GM23338 (cell line): ENCODE data around the gene TPD52L2.

Experiments used
- CTCF ChIP-seq, 2 experiments: fragments of 200-600 bp in 1 of 2; sonication (generic) in 1 of 2; conservative IDR thresholded peaks; 2 replicates each; pipeline versions ENCODE4 v1.5.1 to v1.6.1; 2016 to 2017; ENCODE audit warnings: antibody characterized with exemption in 2 of 2, low read depth in 2 of 2, mild to moderate bottlenecking in 2 of 2, moderate library complexity in 1 of 2
- EZH2 ChIP-seq: fragments of 200-600 bp; sonication (generic); IDR thresholded peaks from one replicate; pipeline ENCODE4 v1.8.0; 2017; ENCODE audit warnings: antibody characterized with exemption, mild to moderate bottlenecking, low read depth; ENCODE audit not compliant: unreplicated experiment
- NANOG ChIP-seq: IDR thresholded peaks from 2 replicates; pipeline ENCODE4 v1.6.1; 2016; ENCODE audit warnings: antibody characterized with exemption, borderline replicate concordance
- POLR2AphosphoS5 ChIP-seq: IDR thresholded peaks from 2 replicates; pipeline ENCODE4 v1.6.1; 2016; ENCODE audit warnings: antibody characterized with exemption, low read depth

DNA sequence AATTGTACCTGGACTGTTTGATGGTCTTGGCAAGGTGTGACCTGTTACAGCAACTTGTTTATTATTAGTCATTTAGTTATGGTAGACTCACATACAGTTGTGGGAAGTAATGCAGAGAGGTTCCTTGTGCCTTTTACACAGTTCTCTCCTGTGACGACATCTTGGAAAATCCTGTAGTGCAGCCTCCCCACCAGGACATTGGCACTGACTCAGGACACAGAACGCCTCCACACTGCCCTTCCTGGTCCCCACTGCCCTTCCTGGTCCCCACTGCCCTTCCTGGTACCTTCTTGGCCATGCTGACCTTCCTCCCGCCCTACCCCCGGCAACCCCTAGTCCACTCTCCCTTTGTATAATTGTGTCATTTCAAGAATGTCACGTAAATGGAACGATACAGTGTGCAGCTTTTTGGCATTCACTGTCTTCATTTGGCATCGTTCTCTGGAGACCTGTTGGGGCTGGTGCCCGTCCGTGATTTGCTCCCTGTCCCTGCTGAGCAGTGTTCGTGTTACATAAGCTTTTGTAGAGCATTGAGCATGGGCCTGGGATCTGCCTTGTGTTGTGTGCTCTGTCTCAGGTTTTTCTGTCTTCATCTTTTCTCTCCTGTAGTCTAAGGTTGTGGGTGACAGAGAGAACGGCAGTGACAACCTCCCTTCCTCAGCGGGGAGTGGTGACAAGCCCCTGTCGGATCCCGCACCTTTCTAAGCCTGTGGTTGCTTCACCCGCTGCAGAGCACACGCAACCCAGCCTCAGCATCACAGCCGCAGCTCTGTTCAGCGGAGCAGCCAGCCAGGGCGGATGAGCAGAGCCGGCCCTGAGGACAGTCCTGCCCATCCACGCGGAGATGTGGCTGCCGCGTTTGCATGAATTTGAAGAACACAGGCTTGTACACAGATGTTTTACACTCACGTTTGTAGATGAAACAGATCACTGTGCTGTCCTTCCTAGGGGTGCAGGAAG lies 24.5 kb downstream of the TPD52L2 start:
- TF ChIP-seq CTCF (conservative IDR thresholded peaks at IDR 0.05; ENCODE audit: low read depth in 2 of 2) = no peak
- TF ChIP-seq POLR2AphosphoS5 = no peak
- no peak for TF ChIP-seq NANOG
- TF ChIP-seq EZH2 = no peak
